Keratinocyte (primary cell): ENCODE results near the gene TBCD.

Source experiments
- EZH2 ChIP-seq: IDR thresholded peaks from one replicate; pipeline ENCODE4 v1.6.1; 2012; ENCODE audit warnings: inconsistent platforms, mild to moderate bottlenecking, low read length, moderate library complexity
- TF ChIP-seq, protein P1 (sequence below), 3 experiments: IDR thresholded peaks in 1 of 3; conservative IDR thresholded peaks in 1 of 3; optimal IDR thresholded peaks in 1 of 3; 2 replicates in 2 of 3; 3 replicates in 1 of 3; pipeline versions ENCODE3 to v1.5.1; 2011; ENCODE audit warnings: low read length in 3 of 3, mild to moderate bottlenecking in 3 of 3, moderate library complexity in 2 of 3, control low read depth in 1 of 3, inconsistent platforms in 1 of 3; ENCODE audit not compliant: insufficient read depth in 2 of 3; ENCODE audit errors: extremely low read depth in 1 of 3

DNA sequence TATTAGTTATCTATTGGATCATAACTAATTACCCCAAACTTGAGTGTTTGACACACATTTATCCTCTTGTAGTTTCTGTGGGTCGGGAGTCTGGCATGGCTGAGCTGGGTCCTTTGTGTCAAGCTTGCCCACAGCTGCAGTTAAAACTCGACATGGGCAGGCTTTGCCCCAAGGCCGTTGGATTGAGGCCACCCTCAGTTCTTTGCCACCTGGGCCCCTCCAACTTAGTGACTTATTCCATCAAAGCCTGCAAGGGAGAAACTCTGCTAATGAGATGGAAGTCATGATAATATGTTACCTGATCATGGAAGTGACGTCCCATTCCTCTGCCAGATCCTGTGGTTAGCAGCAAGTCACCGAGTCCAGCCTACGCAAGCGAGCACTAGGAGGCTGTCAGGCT is 17.2 kb downstream of the TBCD start:
- TF ChIP-seq, protein P1, sequence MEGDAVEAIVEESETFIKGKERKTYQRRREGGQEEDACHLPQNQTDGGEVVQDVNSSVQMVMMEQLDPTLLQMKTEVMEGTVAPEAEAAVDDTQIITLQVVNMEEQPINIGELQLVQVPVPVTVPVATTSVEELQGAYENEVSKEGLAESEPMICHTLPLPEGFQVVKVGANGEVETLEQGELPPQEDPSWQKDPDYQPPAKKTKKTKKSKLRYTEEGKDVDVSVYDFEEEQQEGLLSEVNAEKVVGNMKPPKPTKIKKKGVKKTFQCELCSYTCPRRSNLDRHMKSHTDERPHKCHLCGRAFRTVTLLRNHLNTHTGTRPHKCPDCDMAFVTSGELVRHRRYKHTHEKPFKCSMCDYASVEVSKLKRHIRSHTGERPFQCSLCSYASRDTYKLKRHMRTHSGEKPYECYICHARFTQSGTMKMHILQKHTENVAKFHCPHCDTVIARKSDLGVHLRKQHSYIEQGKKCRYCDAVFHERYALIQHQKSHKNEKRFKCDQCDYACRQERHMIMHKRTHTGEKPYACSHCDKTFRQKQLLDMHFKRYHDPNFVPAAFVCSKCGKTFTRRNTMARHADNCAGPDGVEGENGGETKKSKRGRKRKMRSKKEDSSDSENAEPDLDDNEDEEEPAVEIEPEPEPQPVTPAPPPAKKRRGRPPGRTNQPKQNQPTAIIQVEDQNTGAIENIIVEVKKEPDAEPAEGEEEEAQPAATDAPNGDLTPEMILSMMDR (optimal IDR thresholded peaks at IDR 0.05 in 1 of 3, IDR thresholded peaks at IDR 0.05 in 1 of 3, conservative IDR thresholded peaks at IDR 0.05 in 1 of 3; ENCODE audit: extremely low read depth in 1 of 3, insufficient read depth in 2 of 3, low read length in 3 of 3) = no peak
- no peak for TF ChIP-seq EZH2
